K562 (cell line): ENCODE data around the gene BCAS3. TPM values are rescaled to one million over a fixed set of nuclear protein-coding genes. Genes with fewer than 3 reads are reported as not detected.
A peak's percentile ranks its signal among the peaks of the same experiment; 100 is the strongest.

Source experiments
- C11orf30 ChIP-seq: fragments of 450-650 bp; IDR thresholded peaks from 2 replicates; pipeline ENCODE4 v1.6.1; 2016; ENCODE audit warnings: low read depth, mild to moderate bottlenecking
- CBX8 ChIP-seq: fragments of 200-600 bp; sonication (generic); IDR thresholded peaks from 2 replicates; pipeline ENCODE4 v1.6.1; 2012; ENCODE audit warnings: borderline replicate concordance, mixed run types, low read depth, mild to moderate bottlenecking, moderate library complexity, mixed read lengths, low read length, control low read depth, inconsistent platforms; ENCODE audit not compliant: poor library complexity, severe bottlenecking; ENCODE audit errors: extremely low read depth
- FOS ChIP-seq: IDR thresholded peaks from 3 replicates; pipeline ENCODE4 v1.6.1; 2011; ENCODE audit not compliant: insufficient read length; ENCODE audit errors: extremely low read depth
- GTF2A2 ChIP-seq: IDR thresholded peaks from 2 replicates; pipeline ENCODE4 v1.6.1; 2016; ENCODE audit warnings: mild to moderate bottlenecking, missing genetic modification characterization, missing compliant biosample characterization
- MNT ChIP-seq, 2 experiments: fragments of 450-650 bp; conservative IDR thresholded peaks; 2 replicates each; pipeline ENCODE4 v1.6.1; 2017; ENCODE audit warnings: mild to moderate bottlenecking in 2 of 2, moderate library complexity in 2 of 2
- PRMT5 ChIP-seq: sonication (generic); formaldehyde crosslinking; IDR thresholded peaks from 2 replicates; pipeline ENCODE4 v1.5.0; 2020; ENCODE audit warnings: missing genetic modification reagents
- RB1 ChIP-seq: fragments of 450-650 bp; IDR thresholded peaks from 2 replicates; pipeline ENCODE4 v1.6.1; 2017; ENCODE audit warnings: low read depth, mild to moderate bottlenecking
- SRSF7 ChIP-seq: fragments of 200-400 bp; formaldehyde crosslinking; optimal IDR thresholded peaks from 2 replicates; pipeline ENCODE3; 2017; ENCODE audit warnings: mild to moderate bottlenecking, low read depth, low read length
- TOE1 ChIP-seq, 2 experiments: fragments of 450-650 bp in 1 of 2; sonication (generic) in 1 of 2; formaldehyde crosslinking in 1 of 2; IDR thresholded peaks; 2 replicates each; pipeline versions ENCODE4 v1.7.1 to v1.8.0; 2016 to 2022; ENCODE audit warnings: borderline replicate concordance in 2 of 2, mild to moderate bottlenecking in 2 of 2, antibody characterized with exemption in 1 of 2, inconsistent platforms in 1 of 2, low read depth in 1 of 2, missing genetic modification reagents in 1 of 2, moderate library complexity in 1 of 2
- ZNF280B ChIP-seq: fragments of 250-450 bp; sonication (Bioruptor Pico); IDR thresholded peaks from 2 replicates; pipeline ENCODE4 v1.5.1; 2021; ENCODE audit warnings: mild to moderate bottlenecking
- ZNF76 ChIP-seq: fragments of 250-450 bp; sonication (Bioruptor Pico); IDR thresholded peaks from 2 replicates; pipeline ENCODE4 v1.4.0; 2020; ENCODE audit warnings: mild to moderate bottlenecking, moderate library complexity, borderline replicate concordance
- ZNF79 ChIP-seq: fragments of 250-450 bp; sonication (Bioruptor Pico); IDR thresholded peaks from 2 replicates; pipeline ENCODE4 v1.4.0; 2020; ENCODE audit warnings: low read depth, mild to moderate bottlenecking, moderate library complexity
- ZNF830 ChIP-seq: fragments of 250-450 bp; sonication (Bioruptor Pico); IDR thresholded peaks from 2 replicates; pipeline ENCODE4 v1.5.0; 2021; ENCODE audit warnings: mild to moderate bottlenecking
- polyA plus RNA-seq, 8 experiments: library from polyadenylated mRNA; depleted of rRNA in 4 of 8; stranded (reverse) in 5 of 8; unstranded in 3 of 8; fragments of >200 nt; fragmentation: Nextera tagmentation in 2 of 8; fragmentation: Illumina TruSeq in 1 of 8; extraction: Ambion mirVana in 2 of 8; extraction: Trizol in 1 of 8; gene quantifications; 2 replicates each; pipeline versions ENCODE4 v1.2.1 to v1.2.3, GENCODE V29; 2011 to 2014; ENCODE audit warnings: inconsistent platforms in 1 of 8, missing spikeins in 1 of 8
- total RNA-seq, 7 experiments: library from RNA; depleted of rRNA in 6 of 7; stranded (reverse); fragments of >200 nt in 6 of 7; fragmentation: Illumina TruSeq in 2 of 7; extraction: Trizol in 2 of 7; gene quantifications; 2 replicates each; pipeline versions ENCODE4 v1.2.1 to v1.2.3, GENCODE V29; 2011 to 2021; ENCODE audit warnings: low replicate concordance in 1 of 7
- TF ChIP-seq, protein P1 (sequence below): fragments of 200-800 bp; sonication (Bioruptor generic); IDR thresholded peaks from 2 replicates; pipeline ENCODE4 v1.6.1; 2016; ENCODE audit warnings: missing genetic modification characterization, missing compliant biosample characterization
- TF ChIP-seq, protein P2 (sequence below): fragments of 250-450 bp; sonication (Bioruptor Pico); IDR thresholded peaks from 2 replicates; pipeline ENCODE4 v1.8.0; 2022; ENCODE audit warnings: inconsistent platforms

The BCAS3 gene
- total and polyA plus RNA-seq, 9 of the 15 experiments (the other 6 are each of a cell fraction or from before 2014, with no cell fraction given) = 1.9 to 5.5 (median 3.5) TPM

- no peak for TF ChIP-seq ZNF830
- no peak for TF ChIP-seq FOS
- no peak for TF ChIP-seq ZNF280B (CRISPR knock-in tag)
- TF ChIP-seq PRMT5 (CRISPR knock-in tag) = no peak
- TF ChIP-seq ZNF76 = no peak
- no peak for TF ChIP-seq C11orf30
- TF ChIP-seq CBX8 = no peak
- no peak for TF ChIP-seq RB1
- TF ChIP-seq, protein P1, sequence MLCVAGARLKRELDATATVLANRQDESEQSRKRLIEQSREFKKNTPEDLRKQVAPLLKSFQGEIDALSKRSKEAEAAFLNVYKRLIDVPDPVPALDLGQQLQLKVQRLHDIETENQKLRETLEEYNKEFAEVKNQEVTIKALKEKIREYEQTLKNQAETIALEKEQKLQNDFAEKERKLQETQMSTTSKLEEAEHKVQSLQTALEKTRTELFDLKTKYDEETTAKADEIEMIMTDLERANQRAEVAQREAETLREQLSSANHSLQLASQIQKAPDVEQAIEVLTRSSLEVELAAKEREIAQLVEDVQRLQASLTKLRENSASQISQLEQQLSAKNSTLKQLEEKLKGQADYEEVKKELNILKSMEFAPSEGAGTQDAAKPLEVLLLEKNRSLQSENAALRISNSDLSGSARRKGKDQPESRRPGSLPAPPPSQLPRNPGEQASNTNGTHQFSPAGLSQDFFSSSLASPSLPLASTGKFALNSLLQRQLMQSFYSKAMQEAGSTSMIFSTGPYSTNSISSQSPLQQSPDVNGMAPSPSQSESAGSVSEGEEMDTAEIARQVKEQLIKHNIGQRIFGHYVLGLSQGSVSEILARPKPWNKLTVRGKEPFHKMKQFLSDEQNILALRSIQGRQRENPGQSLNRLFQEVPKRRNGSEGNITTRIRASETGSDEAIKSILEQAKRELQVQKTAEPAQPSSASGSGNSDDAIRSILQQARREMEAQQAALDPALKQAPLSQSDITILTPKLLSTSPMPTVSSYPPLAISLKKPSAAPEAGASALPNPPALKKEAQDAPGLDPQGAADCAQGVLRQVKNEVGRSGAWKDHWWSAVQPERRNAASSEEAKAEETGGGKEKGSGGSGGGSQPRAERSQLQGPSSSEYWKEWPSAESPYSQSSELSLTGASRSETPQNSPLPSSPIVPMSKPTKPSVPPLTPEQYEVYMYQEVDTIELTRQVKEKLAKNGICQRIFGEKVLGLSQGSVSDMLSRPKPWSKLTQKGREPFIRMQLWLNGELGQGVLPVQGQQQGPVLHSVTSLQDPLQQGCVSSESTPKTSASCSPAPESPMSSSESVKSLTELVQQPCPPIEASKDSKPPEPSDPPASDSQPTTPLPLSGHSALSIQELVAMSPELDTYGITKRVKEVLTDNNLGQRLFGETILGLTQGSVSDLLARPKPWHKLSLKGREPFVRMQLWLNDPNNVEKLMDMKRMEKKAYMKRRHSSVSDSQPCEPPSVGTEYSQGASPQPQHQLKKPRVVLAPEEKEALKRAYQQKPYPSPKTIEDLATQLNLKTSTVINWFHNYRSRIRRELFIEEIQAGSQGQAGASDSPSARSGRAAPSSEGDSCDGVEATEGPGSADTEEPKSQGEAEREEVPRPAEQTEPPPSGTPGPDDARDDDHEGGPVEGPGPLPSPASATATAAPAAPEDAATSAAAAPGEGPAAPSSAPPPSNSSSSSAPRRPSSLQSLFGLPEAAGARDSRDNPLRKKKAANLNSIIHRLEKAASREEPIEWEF = no peak
- TF ChIP-seq ZNF79 (CRISPR knock-in tag) = no peak
- TF ChIP-seq, protein P2, sequence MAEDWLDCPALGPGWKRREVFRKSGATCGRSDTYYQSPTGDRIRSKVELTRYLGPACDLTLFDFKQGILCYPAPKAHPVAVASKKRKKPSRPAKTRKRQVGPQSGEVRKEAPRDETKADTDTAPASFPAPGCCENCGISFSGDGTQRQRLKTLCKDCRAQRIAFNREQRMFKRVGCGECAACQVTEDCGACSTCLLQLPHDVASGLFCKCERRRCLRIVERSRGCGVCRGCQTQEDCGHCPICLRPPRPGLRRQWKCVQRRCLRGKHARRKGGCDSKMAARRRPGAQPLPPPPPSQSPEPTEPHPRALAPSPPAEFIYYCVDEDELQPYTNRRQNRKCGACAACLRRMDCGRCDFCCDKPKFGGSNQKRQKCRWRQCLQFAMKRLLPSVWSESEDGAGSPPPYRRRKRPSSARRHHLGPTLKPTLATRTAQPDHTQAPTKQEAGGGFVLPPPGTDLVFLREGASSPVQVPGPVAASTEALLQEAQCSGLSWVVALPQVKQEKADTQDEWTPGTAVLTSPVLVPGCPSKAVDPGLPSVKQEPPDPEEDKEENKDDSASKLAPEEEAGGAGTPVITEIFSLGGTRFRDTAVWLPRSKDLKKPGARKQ = no peak
- TF ChIP-seq MNT (conservative IDR thresholded peaks at IDR 0.05) = peak in 1 of 2 experiments; percentile 45; a peak in 1 of 4 replicates
- no peak for TF ChIP-seq SRSF7
- TF ChIP-seq GTF2A2 (tag) = no peak
- TF ChIP-seq TOE1 (IDR thresholded peaks at IDR 0.05; ENCODE audit: borderline replicate concordance) = no peak
- TF ChIP-seq TOE1 (CRISPR knock-in tag; IDR thresholded peaks at IDR 0.05; ENCODE audit: borderline replicate concordance, low read depth) = no peak
Measured at GRCh38 chr17:61175298-61176142, 497.9 kb downstream of the BCAS3 start (continued).
